ENCODE data around the gene CEACAM21. TPM values are rescaled to one million over a fixed set of nuclear protein-coding genes. Genes with fewer than 3 reads are reported as not detected.
"Not testable (repeated sequence)": the region's sequence is repeated elsewhere in the genome, so short reads cannot be mapped to it uniquely, and the experiment has no call there.

The CEACAM21 gene
- polyA plus RNA-seq, 1 donor = 1.5 TPM

DNA sequence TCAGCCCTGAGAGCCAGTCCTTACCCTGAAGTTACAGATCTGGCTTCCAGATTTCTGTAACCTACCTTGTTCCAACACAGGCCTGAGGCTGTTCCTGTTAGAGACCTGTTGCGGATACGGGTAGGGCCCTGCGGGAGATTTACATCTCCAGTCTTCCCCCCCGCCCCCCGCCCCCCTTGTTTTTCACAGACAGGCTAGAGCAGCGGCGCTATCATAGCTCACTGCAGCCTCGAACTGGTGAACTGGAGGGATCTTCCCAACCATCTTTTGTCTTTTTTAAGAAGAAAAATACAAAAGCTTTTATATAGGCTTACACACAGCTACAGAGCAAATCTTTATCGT, 10.6 kb upstream of the CEACAM21 start:
- Histone ChIP-seq H3K27ac (ENCODE audit: low read length) (no peak overlapping the region), H3K9me3 (ENCODE audit: control insufficient read depth, low read depth, low read length) (no peaks in the 10 kb centered on the region), H3K36me3 (ENCODE audit: control insufficient read depth, insufficient read depth, low read length) (no peaks in the 10 kb centered on the region), H3K4me3 (ENCODE audit: low read length) (no peak overlapping the region), H3K27me3 (ENCODE audit: control insufficient read depth, insufficient read depth, low read length) (peaks cover 49% of the 10 kb centered on the region), H3K4me1 (ENCODE audit: control insufficient read depth, insufficient read depth, low read length) (peaks cover 17% of the 10 kb centered on the region)
- DNase-seq = no peak
- WGBS (ENCODE audit: insufficient coverage, low lambda C conversion rate) = 60% methylated on average over 1 of the region's 9 CpGs

DNA sequence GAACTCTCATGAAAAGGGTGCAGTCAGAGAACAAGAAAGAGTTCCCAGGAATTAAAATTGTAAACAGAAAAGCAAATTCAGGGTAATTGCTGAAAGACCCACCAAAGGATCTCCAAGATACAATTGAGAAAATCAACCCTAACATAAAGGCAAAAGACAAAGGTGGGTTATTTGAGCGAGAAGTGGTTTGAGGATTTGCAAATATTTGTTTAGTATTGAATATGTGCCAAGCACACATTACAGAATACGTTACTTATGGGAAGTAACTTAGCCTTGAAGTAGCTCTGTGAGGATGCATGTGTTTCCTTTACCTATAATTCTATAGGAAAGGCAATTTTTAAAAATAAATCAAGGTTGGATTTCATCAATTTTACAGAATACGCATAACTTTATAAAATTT, 10.0 kb upstream of the CEACAM21 start:
- no peaks in the 10 kb centered on the region for H3K36me3 ChIP-seq (ENCODE audit: control insufficient read depth, insufficient read depth, low read length)
- no peaks in the 10 kb centered on the region for H3K9me3 ChIP-seq (ENCODE audit: control insufficient read depth, low read depth, low read length)
- no peak overlapping the region for H3K27ac ChIP-seq (ENCODE audit: low read length)
- H3K27me3 ChIP-seq (ENCODE audit: control insufficient read depth, insufficient read depth, low read length) = peaks cover 51% of the 10 kb centered on the region
- peaks cover 17% of the 10 kb centered on the region for H3K4me1 ChIP-seq (ENCODE audit: control insufficient read depth, insufficient read depth, low read length)
- DNase-seq = no peak
- WGBS (ENCODE audit: insufficient coverage, low lambda C conversion rate) = no CpG with 5 or more reads among the region's 3 CpGs
- H3K4me3 ChIP-seq (ENCODE audit: low read length) = no peak overlapping the region

DNA sequence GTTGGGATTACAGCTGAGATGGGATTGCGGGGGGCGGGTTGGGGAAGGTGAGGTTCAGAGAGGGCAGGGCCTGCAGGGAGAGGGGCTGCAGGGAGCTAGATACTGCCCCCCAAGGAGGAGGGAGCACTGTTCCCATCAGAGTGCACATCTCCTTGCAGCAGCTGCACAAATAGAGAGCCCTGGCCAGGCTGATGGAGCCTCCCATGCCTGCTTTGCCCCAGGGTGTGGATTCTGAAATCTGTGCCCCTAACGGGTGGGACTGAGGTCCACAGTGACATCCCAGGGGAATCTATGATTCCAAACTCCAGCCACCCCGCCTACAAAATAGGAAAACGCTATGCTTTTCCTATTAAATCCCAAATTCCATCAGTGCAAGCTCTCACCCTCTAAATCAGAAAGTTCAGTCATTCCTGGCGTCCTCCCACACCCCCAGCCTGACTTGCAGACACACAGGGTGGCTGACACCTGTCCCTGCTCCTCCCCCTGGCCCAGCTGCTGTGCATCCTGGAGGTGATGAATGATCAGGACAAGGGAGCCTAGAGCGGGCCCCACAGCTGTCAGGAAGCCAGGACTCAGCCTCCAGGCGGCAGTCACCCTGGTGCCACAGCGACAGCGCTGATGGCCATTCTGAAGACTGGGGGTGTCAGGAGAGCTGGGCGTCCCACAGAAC, 6.3 kb upstream of the CEACAM21 start:
- Histone ChIP-seq H3K27me3 (ENCODE audit: control insufficient read depth, insufficient read depth, low read length) (peaks cover 52% of the 10 kb centered on the region), H3K4me3 (ENCODE audit: low read length) (no peak overlapping the region), H3K9me3 (ENCODE audit: control insufficient read depth, low read depth, low read length) (no peaks in the 10 kb centered on the region), H3K27ac (ENCODE audit: low read length) (no peak overlapping the region), H3K4me1 (ENCODE audit: control insufficient read depth, insufficient read depth, low read length) (peaks cover 5% of the 10 kb centered on the region), H3K36me3 (ENCODE audit: control insufficient read depth, insufficient read depth, low read length) (no peaks in the 10 kb centered on the region)
- WGBS (ENCODE audit: insufficient coverage, low lambda C conversion rate) = no CpG with 5 or more reads among the region's 11 CpGs
- no peak for DNase-seq

DNA sequence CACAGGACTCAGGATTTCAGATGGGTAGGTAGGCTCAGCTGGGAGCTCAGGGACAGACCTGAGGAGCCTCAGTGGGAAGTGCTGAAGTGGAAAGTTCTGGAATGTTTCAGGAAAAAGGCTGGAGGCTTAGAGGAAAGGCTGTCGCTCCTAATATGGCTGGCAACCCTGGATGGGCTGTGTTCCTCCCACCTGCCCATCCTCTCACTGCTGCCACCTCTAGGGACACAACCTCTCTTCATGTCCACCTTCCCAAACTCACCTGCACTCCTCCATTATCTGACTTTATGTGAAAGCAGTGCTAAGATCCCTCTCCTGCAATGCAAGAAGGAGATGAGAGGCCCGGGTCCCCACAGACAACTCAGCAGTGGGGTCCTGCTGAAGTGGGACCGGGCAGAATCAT, 5.8 kb upstream of the CEACAM21 start:
- peaks cover 46% of the 10 kb centered on the region for H3K27me3 ChIP-seq (ENCODE audit: control insufficient read depth, insufficient read depth, low read length)
- H3K4me1 ChIP-seq (ENCODE audit: control insufficient read depth, insufficient read depth, low read length) = peaks cover under 1% of the 10 kb centered on the region
- H3K27ac ChIP-seq (ENCODE audit: low read length) = no peak overlapping the region
- H3K9me3 ChIP-seq (ENCODE audit: control insufficient read depth, low read depth, low read length) = no peaks in the 10 kb centered on the region
- H3K4me3 ChIP-seq (ENCODE audit: low read length) = no peak overlapping the region
- no peak for DNase-seq
- H3K36me3 ChIP-seq (ENCODE audit: control insufficient read depth, insufficient read depth, low read length) = no peaks in the 10 kb centered on the region
- no CpG with 5 or more reads among the region's 3 CpGs for WGBS (ENCODE audit: insufficient coverage, low lambda C conversion rate)

GRCh38 chr19:41570639-41571112, 5.3 kb upstream of the CEACAM21 start:
- H3K27ac ChIP-seq (ENCODE audit: low read length) = no peak overlapping the region
- no peaks in the 10 kb centered on the region for H3K4me1 ChIP-seq (ENCODE audit: control insufficient read depth, insufficient read depth, low read length)
- DNase-seq = peak; percentile 55 to 70
- H3K4me3 ChIP-seq (ENCODE audit: low read length) = no peak overlapping the region
- peaks cover 41% of the 10 kb centered on the region for H3K27me3 ChIP-seq (ENCODE audit: control insufficient read depth, insufficient read depth, low read length)
- WGBS (ENCODE audit: insufficient coverage, low lambda C conversion rate) = no CpG with 5 or more reads among the region's 7 CpGs
- H3K9me3 ChIP-seq (ENCODE audit: control insufficient read depth, low read depth, low read length) = no peaks in the 10 kb centered on the region
- H3K36me3 ChIP-seq (ENCODE audit: control insufficient read depth, insufficient read depth, low read length) = no peaks in the 10 kb centered on the region

DNA sequence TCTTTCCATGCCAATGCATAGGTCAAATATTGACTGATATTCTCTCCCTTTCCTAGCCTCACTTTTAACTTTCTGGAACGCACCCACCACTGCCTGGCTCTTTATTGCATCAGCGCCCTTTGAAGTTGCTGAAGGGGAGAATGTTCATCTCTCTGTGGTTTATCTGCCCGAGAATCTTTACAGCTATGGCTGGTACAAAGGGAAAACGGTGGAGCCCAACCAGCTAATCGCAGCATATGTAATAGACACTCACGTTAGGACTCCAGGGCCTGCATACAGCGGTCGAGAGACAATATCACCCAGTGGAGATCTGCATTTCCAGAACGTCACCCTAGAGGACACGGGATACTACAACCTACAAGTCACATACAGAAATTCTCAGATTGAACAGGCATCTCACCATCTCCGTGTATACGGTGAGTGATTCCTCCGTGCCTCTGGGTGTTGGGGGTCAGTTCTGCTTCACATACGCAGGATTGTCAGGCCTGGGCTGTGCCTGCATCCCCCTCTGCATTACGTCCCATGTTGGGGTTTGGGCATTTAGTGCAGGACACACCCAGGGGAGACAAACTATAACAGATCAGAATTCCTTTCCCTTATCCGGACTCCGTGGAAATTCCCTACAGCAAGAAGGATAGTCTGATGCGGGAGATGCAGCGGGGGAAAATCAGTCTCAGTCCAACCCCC, 1.3 kb downstream of the CEACAM21 start:
- H3K27ac ChIP-seq (ENCODE audit: low read length) = no peak overlapping the region
- H3K27me3 ChIP-seq (ENCODE audit: control insufficient read depth, insufficient read depth, low read length) = peaks cover 13% of the 10 kb centered on the region
- peaks cover 5% of the 10 kb centered on the region for H3K9me3 ChIP-seq (ENCODE audit: control insufficient read depth, low read depth, low read length)
- H3K4me1 ChIP-seq (ENCODE audit: control insufficient read depth, insufficient read depth, low read length) = no peaks in the 10 kb centered on the region
- no peak for DNase-seq
- H3K36me3 ChIP-seq (ENCODE audit: control insufficient read depth, insufficient read depth, low read length) = no peaks in the 10 kb centered on the region
- 80% methylated on average over 1 of the region's 19 CpGs for WGBS (ENCODE audit: insufficient coverage, low lambda C conversion rate)
- H3K4me3 ChIP-seq (ENCODE audit: low read length) = no peak overlapping the region

DNA sequence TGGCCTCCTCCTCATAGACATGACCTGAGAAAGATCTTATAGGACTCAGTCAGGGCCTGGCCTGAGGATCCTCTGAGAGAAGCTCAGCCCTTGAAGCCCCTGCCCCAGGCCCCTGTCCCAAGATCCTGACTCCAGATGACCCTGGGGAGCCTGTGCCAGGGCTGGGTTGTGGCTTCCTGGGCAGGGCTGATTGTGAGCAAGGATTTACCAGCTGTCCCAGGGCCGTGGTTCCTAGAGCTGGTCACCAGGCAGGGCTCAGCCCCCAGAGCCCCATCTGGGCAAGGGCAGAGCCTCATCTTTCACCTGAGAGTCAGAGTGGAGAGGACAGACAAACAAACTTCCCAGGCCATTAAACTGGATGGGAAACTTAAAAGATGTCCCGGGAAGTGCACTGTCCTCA, 1.9 kb downstream of the CEACAM21 start:
- no peak overlapping the region for H3K4me3 ChIP-seq (ENCODE audit: low read length)
- peaks cover 8% of the 10 kb centered on the region for H3K27me3 ChIP-seq (ENCODE audit: control insufficient read depth, insufficient read depth, low read length)
- H3K27ac ChIP-seq (ENCODE audit: low read length) = no peak overlapping the region
- WGBS (ENCODE audit: insufficient coverage, low lambda C conversion rate) = no CpG with 5 or more reads among the region's 2 CpGs
- no peaks in the 10 kb centered on the region for H3K4me1 ChIP-seq (ENCODE audit: control insufficient read depth, insufficient read depth, low read length)
- no peak for DNase-seq
- H3K36me3 ChIP-seq (ENCODE audit: control insufficient read depth, insufficient read depth, low read length) = no peaks in the 10 kb centered on the region
- peaks cover 8% of the 10 kb centered on the region for H3K9me3 ChIP-seq (ENCODE audit: control insufficient read depth, low read depth, low read length)

DNA sequence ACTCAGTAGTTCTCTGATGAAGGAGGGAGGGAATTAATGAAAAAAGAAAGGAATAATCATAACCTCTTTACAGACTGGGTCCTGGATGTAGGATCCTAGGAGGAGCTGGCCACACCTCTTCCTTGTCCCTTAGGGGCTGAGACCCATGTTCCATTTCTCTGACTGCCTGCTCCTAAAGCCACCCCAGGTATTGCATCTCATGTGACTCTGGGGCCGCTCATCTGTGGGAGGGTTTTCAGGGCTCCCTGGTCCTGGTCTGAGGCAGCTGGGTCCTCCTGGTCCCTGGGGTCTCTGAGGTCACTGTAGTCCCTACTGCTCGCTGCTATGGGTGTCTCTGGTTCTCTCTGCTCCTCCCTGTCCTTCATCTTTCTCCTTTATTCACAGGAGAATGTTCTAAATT, 2.9 kb downstream of the CEACAM21 start:
- Histone ChIP-seq H3K27ac (ENCODE audit: low read length) (no peak overlapping the region), H3K4me3 (ENCODE audit: low read length) (no peak overlapping the region), H3K27me3 (ENCODE audit: control insufficient read depth, insufficient read depth, low read length) (peaks cover 4% of the 10 kb centered on the region), H3K9me3 (ENCODE audit: control insufficient read depth, low read depth, low read length) (peaks cover 8% of the 10 kb centered on the region), H3K36me3 (ENCODE audit: control insufficient read depth, insufficient read depth, low read length) (no peaks in the 10 kb centered on the region), H3K4me1 (ENCODE audit: control insufficient read depth, insufficient read depth, low read length) (no peaks in the 10 kb centered on the region)
- DNase-seq = no peak
- no CpG with 5 or more reads among the region's 2 CpGs for WGBS (ENCODE audit: insufficient coverage, low lambda C conversion rate)

- not testable (repeated sequence) for H3K27ac ChIP-seq (ENCODE audit: low read length); H3K4me1 ChIP-seq (ENCODE audit: control insufficient read depth, insufficient read depth, low read length); DNase-seq; H3K27me3 ChIP-seq (ENCODE audit: control insufficient read depth, insufficient read depth, low read length); H3K9me3 ChIP-seq (ENCODE audit: control insufficient read depth, low read depth, low read length); H3K4me3 ChIP-seq (ENCODE audit: low read length); H3K36me3 ChIP-seq (ENCODE audit: control insufficient read depth, insufficient read depth, low read length)
- no CpG with 5 or more reads among the region's 4 CpGs for WGBS (ENCODE audit: insufficient coverage, low lambda C conversion rate)
Observed at GRCh38 chr19:41581068-41581467, 5.1 kb downstream of the CEACAM21 start.

DNA sequence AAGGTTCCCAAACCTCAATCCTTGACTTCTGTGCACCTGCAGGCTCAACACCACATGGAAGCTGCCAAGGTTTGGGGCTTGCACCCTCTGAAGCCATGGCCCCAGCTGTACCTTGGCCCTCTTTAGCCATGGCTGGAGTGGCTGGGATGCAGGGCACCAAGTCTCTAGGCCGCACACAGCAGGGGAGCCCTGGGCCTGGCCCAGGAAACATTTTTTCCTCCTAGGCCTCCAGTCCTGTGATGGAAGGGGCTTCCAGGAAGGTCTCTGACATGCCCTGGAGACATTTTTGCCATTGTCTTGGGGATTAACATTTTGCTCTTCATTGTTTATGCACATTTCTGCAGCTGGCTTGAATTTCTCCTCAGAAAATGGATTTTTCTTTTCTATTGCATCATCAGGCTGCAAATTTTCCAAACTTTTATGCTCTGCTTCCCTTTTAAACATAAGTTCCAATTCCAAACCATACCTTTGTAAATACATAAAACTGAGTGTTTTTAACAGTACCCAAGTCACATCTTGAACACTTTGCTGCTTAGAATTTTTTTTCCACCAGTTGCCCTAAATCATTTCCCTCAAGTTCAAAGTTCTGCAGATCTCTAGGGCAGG, 6.7 kb downstream of the CEACAM21 start:
- H3K36me3 ChIP-seq (ENCODE audit: control insufficient read depth, insufficient read depth, low read length); H3K27ac ChIP-seq (ENCODE audit: low read length); H3K4me3 ChIP-seq (ENCODE audit: low read length); DNase-seq; H3K4me1 ChIP-seq (ENCODE audit: control insufficient read depth, insufficient read depth, low read length); H3K9me3 ChIP-seq (ENCODE audit: control insufficient read depth, low read depth, low read length); H3K27me3 ChIP-seq (ENCODE audit: control insufficient read depth, insufficient read depth, low read length): not testable (repeated sequence)
- WGBS (ENCODE audit: insufficient coverage, low lambda C conversion rate) = no CpG with 5 or more reads among the region's 1 CpG

Measured in large intestine (tissue), 3 donors.